Neural progenitor cell (in vitro differentiated cells): ENCODE data around the gene NPEPL1. TPM values are rescaled to one million over a fixed set of nuclear protein-coding genes. Genes with fewer than 3 reads are reported as not detected.

Experiments used
- DNase-seq: peaks from one replicate; pipeline ENCODE4 v3.0.0-alpha.2; 2016; ENCODE audit warnings: low spot score
- H2AFZ ChIP-seq: fragments of 200-600 bp; sonication (generic); replicated peaks from 2 replicates; pipeline ENCODE4 v1.6.1; 2016; ENCODE audit warnings: antibody characterized with exemption
- H3F3A ChIP-seq: fragments of 200-600 bp; sonication (generic); 2 replicates; pipeline ENCODE4 v1.6.1; 2016; ENCODE audit warnings: antibody characterized with exemption, low read depth
- H3K27ac ChIP-seq: fragments of 200-600 bp; sonication (generic); 2 replicates; pipeline ENCODE4 v1.5.1; 2016; ENCODE audit warnings: mild to moderate bottlenecking
- H3K27me3 ChIP-seq: fragments of 200-600 bp; sonication (generic); 2 replicates; pipeline ENCODE4 v1.6.1; 2016; ENCODE audit warnings: mild to moderate bottlenecking, moderate library complexity
- H3K36me3 ChIP-seq: fragments of 200-600 bp; sonication (generic); 2 replicates; pipeline ENCODE4 v1.5.1; 2016
- H3K4me1 ChIP-seq: fragments of 200-600 bp; sonication (generic); 2 replicates; pipeline ENCODE4 v1.6.1; 2016; ENCODE audit warnings: mixed run types
- H3K4me2 ChIP-seq: fragments of 200-600 bp; sonication (generic); 2 replicates; pipeline ENCODE4 v1.6.1; 2016
- H3K4me3 ChIP-seq: fragments of 200-600 bp; sonication (generic); 2 replicates; pipeline ENCODE4 v1.5.1; 2016
- H3K79me2 ChIP-seq: fragments of 200-600 bp; sonication (generic); 2 replicates; pipeline ENCODE4 v1.6.1; 2016; ENCODE audit warnings: low read depth
- H3K9ac ChIP-seq: fragments of 200-600 bp; sonication (generic); 2 replicates; pipeline ENCODE4 v1.6.1; 2016
- H3K9me3 ChIP-seq: fragments of 200-600 bp; sonication (generic); 2 replicates; pipeline ENCODE4 v1.5.1; 2016; ENCODE audit warnings: low read depth
- H4K20me1 ChIP-seq: fragments of 200-600 bp; sonication (generic); 2 replicates; pipeline ENCODE4 v1.6.1; 2016; ENCODE audit warnings: low read depth
- H3K27ac Mint-ChIP-seq: 3 replicates; pipeline ENCODE4 v1.8.0; 2021; ENCODE audit warnings: mixed read lengths
- H3K27me3 Mint-ChIP-seq: 2 replicates; pipeline ENCODE4 v1.8.0; 2022; ENCODE audit warnings: low read depth, mild to moderate bottlenecking, inconsistent platforms, moderate library complexity, mixed read lengths; ENCODE audit not compliant: insufficient read depth
- H3K36me3 Mint-ChIP-seq: 3 replicates; pipeline ENCODE4 v1.8.0; 2021; ENCODE audit warnings: mixed read lengths
- H3K4me1 Mint-ChIP-seq: 3 replicates; pipeline ENCODE4 v1.8.0; 2021; ENCODE audit warnings: mixed read lengths
- H3K4me3 Mint-ChIP-seq: 3 replicates; pipeline ENCODE4 v1.8.0; 2021; ENCODE audit warnings: mild to moderate bottlenecking, moderate library complexity, mixed read lengths
- H3K9me3 Mint-ChIP-seq: 3 replicates; pipeline ENCODE4 v1.8.0; 2020; ENCODE audit warnings: mixed read lengths
- EZH2 ChIP-seq: fragments of 200-600 bp; sonication (generic); IDR thresholded peaks from 2 replicates; pipeline ENCODE4 v1.6.1; 2017; ENCODE audit warnings: antibody characterized with exemption, mild to moderate bottlenecking, moderate library complexity
- EZH2phosphoT487 ChIP-seq: fragments of 200-600 bp; sonication (generic); IDR thresholded peaks from 2 replicates; pipeline ENCODE4 v1.6.1; 2017; ENCODE audit warnings: antibody characterized with exemption
- total RNA-seq: library from RNA; depleted of rRNA; stranded (reverse); fragments of >200 nt; gene quantifications from 2 replicates; pipeline ENCODE4 v1.2.3, GENCODE V29; 2015; ENCODE audit warnings: low replicate concordance
- TF ChIP-seq, protein P1 (sequence below): fragments of 200-600 bp; sonication (generic); IDR thresholded peaks from 2 replicates; pipeline ENCODE4 v1.5.1; 2017; ENCODE audit warnings: antibody characterized with exemption, mild to moderate bottlenecking

Gene NPEPL1
- total RNA-seq, 1 donor from 2014 or later, result 10.9 TPM

DNA sequence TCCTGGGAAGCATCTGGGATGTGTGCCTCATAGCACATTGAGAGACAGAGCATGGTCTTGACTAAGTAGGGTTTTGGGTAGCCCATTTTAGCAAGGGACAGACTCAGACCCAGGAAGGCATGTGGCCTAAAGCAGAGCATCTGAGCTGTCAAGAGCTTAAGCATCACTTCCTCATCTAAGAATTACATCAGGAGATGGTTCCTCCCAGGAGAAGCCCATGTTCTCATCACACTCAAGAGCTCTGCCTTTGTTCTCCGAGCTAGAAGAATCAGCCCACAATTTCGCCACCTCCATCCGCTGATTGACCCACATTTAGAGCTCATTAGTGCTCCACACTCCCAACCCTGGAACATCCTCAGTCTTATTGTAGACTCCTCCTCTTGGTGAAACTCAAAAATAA lies 68.3 kb downstream of the NPEPL1 start:
- Histone ChIP-seq H3F3A (no peaks in the 10 kb centered on the region), H2AFZ (no peak overlapping the region), H3K79me2 (no peaks in the 10 kb centered on the region), H4K20me1 (no peaks in the 10 kb centered on the region), H3K4me2 (no peak overlapping the region), H3K9me3 (no peaks in the 10 kb centered on the region), H3K27me3 (peaks cover 19% of the 10 kb centered on the region), H3K4me1 (no peaks in the 10 kb centered on the region), H3K27ac (no peak overlapping the region), H3K9ac (no peak overlapping the region), H3K36me3 (no peaks in the 10 kb centered on the region), H3K4me3 (no peak overlapping the region)
- Mint-ChIP-seq H3K36me3 (no peaks in the 10 kb centered on the region), H3K4me1 (no peaks in the 10 kb centered on the region), H3K27ac (no peak overlapping the region), H3K4me3 (no peak overlapping the region), H3K9me3 (peaks cover 13% of the 10 kb centered on the region), H3K27me3 (peaks cover 2% of the 10 kb centered on the region)
- no peak for TF ChIP-seq EZH2phosphoT487
- no peak for TF ChIP-seq EZH2
- TF ChIP-seq, protein P1, sequence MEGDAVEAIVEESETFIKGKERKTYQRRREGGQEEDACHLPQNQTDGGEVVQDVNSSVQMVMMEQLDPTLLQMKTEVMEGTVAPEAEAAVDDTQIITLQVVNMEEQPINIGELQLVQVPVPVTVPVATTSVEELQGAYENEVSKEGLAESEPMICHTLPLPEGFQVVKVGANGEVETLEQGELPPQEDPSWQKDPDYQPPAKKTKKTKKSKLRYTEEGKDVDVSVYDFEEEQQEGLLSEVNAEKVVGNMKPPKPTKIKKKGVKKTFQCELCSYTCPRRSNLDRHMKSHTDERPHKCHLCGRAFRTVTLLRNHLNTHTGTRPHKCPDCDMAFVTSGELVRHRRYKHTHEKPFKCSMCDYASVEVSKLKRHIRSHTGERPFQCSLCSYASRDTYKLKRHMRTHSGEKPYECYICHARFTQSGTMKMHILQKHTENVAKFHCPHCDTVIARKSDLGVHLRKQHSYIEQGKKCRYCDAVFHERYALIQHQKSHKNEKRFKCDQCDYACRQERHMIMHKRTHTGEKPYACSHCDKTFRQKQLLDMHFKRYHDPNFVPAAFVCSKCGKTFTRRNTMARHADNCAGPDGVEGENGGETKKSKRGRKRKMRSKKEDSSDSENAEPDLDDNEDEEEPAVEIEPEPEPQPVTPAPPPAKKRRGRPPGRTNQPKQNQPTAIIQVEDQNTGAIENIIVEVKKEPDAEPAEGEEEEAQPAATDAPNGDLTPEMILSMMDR, result no peak
- no peak for DNase-seq

DNA sequence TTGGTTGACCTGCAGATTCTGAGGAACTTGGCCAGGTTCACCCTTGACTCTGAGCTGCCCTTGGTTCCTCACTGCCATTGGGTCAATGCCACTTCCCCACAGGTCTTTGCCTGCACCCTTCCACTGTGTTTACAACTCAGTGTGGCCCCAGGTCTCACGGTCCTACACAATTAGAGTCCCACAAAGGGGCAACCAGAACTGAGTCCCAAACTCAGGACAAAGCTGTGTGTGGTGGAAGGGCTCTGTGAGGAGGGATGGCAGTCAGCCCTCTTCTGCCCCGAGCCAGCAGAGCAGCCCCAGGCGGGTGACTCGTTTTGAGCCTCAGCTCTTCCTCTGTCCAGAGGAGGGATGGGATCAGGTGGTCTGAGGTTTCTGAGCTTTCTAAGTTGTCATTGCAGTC lies 69.5 kb downstream of the NPEPL1 start:
- no peaks in the 10 kb centered on the region for H4K20me1 ChIP-seq
- no peaks in the 10 kb centered on the region for H3K79me2 ChIP-seq
- H3K9ac ChIP-seq, result no peak overlapping the region
- no peaks in the 10 kb centered on the region for H3K36me3 ChIP-seq
- TF ChIP-seq EZH2phosphoT487, result no peak
- TF ChIP-seq EZH2, result no peak
- TF ChIP-seq, protein P1, result no peak
- no peak overlapping the region for H3K4me2 ChIP-seq
- H3K27ac Mint-ChIP-seq, result no peak overlapping the region
- H3K9me3 ChIP-seq, result no peaks in the 10 kb centered on the region
- peaks cover 8% of the 10 kb centered on the region for H3K27me3 ChIP-seq
- H3F3A ChIP-seq, result no peaks in the 10 kb centered on the region
- H3K36me3 Mint-ChIP-seq, result no peaks in the 10 kb centered on the region
- no peak for DNase-seq
- no peak overlapping the region for H2AFZ ChIP-seq
- no peaks in the 10 kb centered on the region for H3K4me1 ChIP-seq
- peaks cover 4% of the 10 kb centered on the region for H3K27me3 Mint-ChIP-seq
- H3K4me1 Mint-ChIP-seq, result no peaks in the 10 kb centered on the region
- H3K9me3 Mint-ChIP-seq, result peaks cover 13% of the 10 kb centered on the region
- H3K4me3 ChIP-seq, result no peak overlapping the region
- H3K27ac ChIP-seq, result no peak overlapping the region
- H3K4me3 Mint-ChIP-seq, result no peak overlapping the region

DNA sequence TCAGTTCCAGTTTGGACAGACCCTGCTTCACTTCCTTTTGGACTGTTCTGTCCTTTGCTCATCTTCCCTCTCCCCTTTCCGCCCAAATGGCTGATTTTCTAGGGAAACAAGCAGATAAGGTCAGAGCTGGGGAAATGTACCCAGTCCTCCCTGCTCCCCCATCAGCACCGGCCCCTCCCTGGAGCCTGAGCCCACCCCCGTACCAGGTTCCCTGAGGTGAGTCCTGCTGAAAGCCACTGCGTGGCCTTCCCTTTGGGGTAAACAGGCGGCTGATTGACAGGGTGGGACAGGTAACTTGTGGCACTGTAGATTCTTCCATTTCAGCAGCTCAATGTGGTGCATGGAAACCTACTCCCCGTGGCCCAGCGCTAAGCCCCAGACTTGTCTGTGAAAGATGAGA lies 70.5 kb downstream of the NPEPL1 start:
- no peak overlapping the region for H2AFZ ChIP-seq
- no peak overlapping the region for H3K4me3 ChIP-seq
- no peaks in the 10 kb centered on the region for H3K36me3 ChIP-seq
- H3K4me1 ChIP-seq, result no peaks in the 10 kb centered on the region
- no peak overlapping the region for H3K27ac ChIP-seq
- H3K27ac Mint-ChIP-seq, result no peak overlapping the region
- DNase-seq, result no peak
- H3K4me2 ChIP-seq, result no peak overlapping the region
- H3K27me3 ChIP-seq, result peaks cover 8% of the 10 kb centered on the region
- peaks cover 4% of the 10 kb centered on the region for H3K27me3 Mint-ChIP-seq
- H3K4me1 Mint-ChIP-seq, result no peaks in the 10 kb centered on the region
- no peak overlapping the region for H3K4me3 Mint-ChIP-seq
- no peaks in the 10 kb centered on the region for H4K20me1 ChIP-seq
- H3K36me3 Mint-ChIP-seq, result no peaks in the 10 kb centered on the region
- TF ChIP-seq EZH2 (no peak), EZH2phosphoT487 (no peak)
- TF ChIP-seq, protein P1, result no peak
- H3K9me3 ChIP-seq, result no peaks in the 10 kb centered on the region
- H3F3A ChIP-seq, result no peaks in the 10 kb centered on the region
- H3K9ac ChIP-seq, result no peak overlapping the region
- H3K9me3 Mint-ChIP-seq, result peaks cover 13% of the 10 kb centered on the region
- no peaks in the 10 kb centered on the region for H3K79me2 ChIP-seq

Other genes starting within 250 kb of the NPEPL1 start
- not detected in 2 replicates for gene APCDD1L, start 177.4 kb upstream of the NPEPL1 start, total RNA-seq
- 41.2 and 46.6 TPM in 2 replicates for gene STX16, start 41.5 kb upstream of the NPEPL1 start, total RNA-seq
- gene GNAS-AS1, start 158.1 kb downstream of the NPEPL1 start, total RNA-seq, result 5.8 and 6.4 TPM in 2 replicates
- gene GNAS, start 159.9 kb downstream of the NPEPL1 start, total RNA-seq, result 794 and 973 TPM in 2 replicates